Activated B cell treated with CpG ODN at 0.5 μM for 24 hours (primary cell): ENCODE results near the gene PLAU. TPM values are rescaled to one million over a fixed set of nuclear protein-coding genes. Genes with fewer than 3 reads are reported as not detected.
"Not testable (repeated sequence)": the region's sequence is repeated elsewhere in the genome, so short reads cannot be mapped to it uniquely, and the experiment has no call there.

Experiments used
- ATAC-seq: fragments of 200-7000 bp; cut with Tn5 transposase; one replicate; pipeline ENCODE4 v1.10.0; 2021; ENCODE audit warnings: low read depth, mild to moderate bottlenecking, moderate library complexity
- CTCF ChIA-PET: fragments of 350-600 bp; sonication (Branson Sonifier 250); formaldehyde crosslinking; loops from one replicate; lab custom pipeline; 2021; ENCODE audit warnings: antibody characterized with exemption; lab: Charles Lee
- POLR2A ChIA-PET: fragments of 350-600 bp; sonication (Branson Sonifier 250); formaldehyde crosslinking; loops from one replicate; lab custom pipeline; 2021; ENCODE audit warnings: antibody characterized with exemption; lab: Charles Lee
- DNase-seq: peaks from one replicate; pipeline ENCODE4 v3.0.0; 2022
- H3K27ac Mint-ChIP-seq: one replicate; pipeline ENCODE4 v1.8.0; 2020; ENCODE audit warnings: mixed read lengths
- H3K27me3 Mint-ChIP-seq: one replicate; pipeline ENCODE4 v1.8.0; 2021; ENCODE audit warnings: mixed read lengths
- H3K36me3 Mint-ChIP-seq: one replicate; pipeline ENCODE4 v1.8.0; 2021; ENCODE audit warnings: low read depth, mixed read lengths
- H3K4me1 Mint-ChIP-seq: one replicate; pipeline ENCODE4 v1.8.0; 2021; ENCODE audit warnings: mixed read lengths
- H3K4me3 Mint-ChIP-seq: one replicate; pipeline ENCODE4 v1.8.0; 2020; ENCODE audit warnings: mild to moderate bottlenecking, mixed read lengths
- H3K9me3 Mint-ChIP-seq: one replicate; pipeline ENCODE4 v1.8.0; 2020; ENCODE audit warnings: mixed read lengths
- CTCF ChIP-seq: fragments of 200-600 bp; IDR thresholded peaks from one replicate; pipeline ENCODE4 v1.8.0; 2022; ENCODE audit warnings: antibody characterized with exemption, mild to moderate bottlenecking
- intact Hi-C: fragments of 100-400 bp; cut with micrococcal nuclease; formaldehyde crosslinking; loops from one replicate; pipeline ENCODE4 v1.15.1; 2024
- total RNA-seq: library from RNA; stranded (reverse); gene quantifications from 2 replicates; pipeline ENCODE4 v1.2.3, GENCODE V29; 2022

The PLAU gene
- total RNA-seq, 1 donor from 2014 or later = not detected

GRCh38 chr10:73917566-73918305 lies 6.8 kb downstream of the PLAU start:
- no peak for DNase-seq
- Mint-ChIP-seq H3K27me3 (peaks cover 1% of the 10 kb centered on the region), H3K27ac (no peak overlapping the region), H3K4me1 (peaks cover 9% of the 10 kb centered on the region), H3K9me3 (no peaks in the 10 kb centered on the region), H3K36me3 (no peaks in the 10 kb centered on the region), H3K4me3 (no peak overlapping the region)
- ChIA-PET CTCF (interaction anchor here (2.0 kb wide), 1 partner anchor 37 kb away, joined by 4 read pairs; no protein-coding TSS in a partner anchor), POLR2A (interaction anchor here (0.5 to 0.6 kb wide), 3 partner anchors 15 to 273 kb away, joined by 3 to 9 read pairs (median 7); no protein-coding TSS in a partner anchor)
- no peak for ATAC-seq
- intact Hi-C loops = no loop called here
- no peak for TF ChIP-seq CTCF

- intact Hi-C loops, ATAC-seq, H3K36me3 Mint-ChIP-seq, H3K27ac Mint-ChIP-seq, H3K4me3 Mint-ChIP-seq, H3K27me3 Mint-ChIP-seq, DNase-seq, H3K4me1 Mint-ChIP-seq, H3K9me3 Mint-ChIP-seq: not testable (repeated sequence)
- POLR2A ChIA-PET = interaction anchor here (0.7 to 1.0 kb wide), 3 partner anchors 21 to 396 kb away, joined by 3 read pairs; no protein-coding TSS in a partner anchor
- CTCF ChIA-PET = interaction anchor here (2.0 kb wide), 1 partner anchor 39 kb away, joined by 4 read pairs; no protein-coding TSS in a partner anchor
Observed at GRCh38 chr10:73919481-73919880, 8.5 kb downstream of the PLAU start.

GRCh38 chr10:73920089-73920488 lies 9.2 kb downstream of the PLAU start:
- Mint-ChIP-seq H3K9me3 (no peaks in the 10 kb centered on the region), H3K4me3 (no peak overlapping the region), H3K27me3 (no peaks in the 10 kb centered on the region), H3K4me1 (peaks cover 12% of the 10 kb centered on the region), H3K27ac (peak overlapping the region; percentile 72), H3K36me3 (no peaks in the 10 kb centered on the region)
- ATAC-seq (peak; percentile 88), DNase-seq (no peak)
- no peak for TF ChIP-seq CTCF
- intact Hi-C loops = loop anchor here (1.0 kb wide), 1 partner anchor 9 kb away; the partner anchor contains the start of gene PLAU
- CTCF ChIA-PET = no interaction called here
- POLR2A ChIA-PET = interaction anchor here (0.7 to 1.0 kb wide), 3 partner anchors 20 to 395 kb away, joined by 3 read pairs; no protein-coding TSS in a partner anchor

- H3K4me3 Mint-ChIP-seq = no peak overlapping the region
- no peaks in the 10 kb centered on the region for H3K27me3 Mint-ChIP-seq
- H3K36me3 Mint-ChIP-seq = no peaks in the 10 kb centered on the region
- ATAC-seq = no peak
- H3K27ac Mint-ChIP-seq = no peak overlapping the region
- H3K9me3 Mint-ChIP-seq = no peaks in the 10 kb centered on the region
- peaks cover 19% of the 10 kb centered on the region for H3K4me1 Mint-ChIP-seq
- no peak for DNase-seq
- ChIA-PET POLR2A (interaction anchor here (0.7 kb wide), 1 partner anchor 30 kb away, joined by 11 read pairs; no protein-coding TSS in a partner anchor), CTCF (no interaction called here)
- intact Hi-C loops = no loop called here
- no peak for TF ChIP-seq CTCF
Observed at GRCh38 chr10:73922007-73922863, 11.3 kb downstream of the PLAU start.

- Mint-ChIP-seq H3K36me3 (no peaks in the 10 kb centered on the region), H3K27me3 (no peaks in the 10 kb centered on the region), H3K4me1 (peaks cover 19% of the 10 kb centered on the region), H3K4me3 (no peak overlapping the region), H3K27ac (no peak overlapping the region), H3K9me3 (no peaks in the 10 kb centered on the region)
- intact Hi-C loops = no loop called here
- ChIA-PET POLR2A (no interaction called here), CTCF (no interaction called here)
- DNase-seq (no peak), ATAC-seq (no peak)
- TF ChIP-seq CTCF = no peak
Observed at GRCh38 chr10:73922864-73923133, 11.9 kb downstream of the PLAU start.
